HL-60 (cell line): Measurements from ENCODE around the gene NUCKS1.

ENCODE experiments used
- DNase-seq, 2 experiments: peaks; one replicate each; pipeline ENCODE4 v3.0.0-alpha.2; 2010 to 2020; ENCODE audit warnings: low read depth in 1 of 2, low spot score in 1 of 2
- H3K27ac ChIP-seq: fragments of 250-450 bp; sonication (Bioruptor Pico); replicated peaks from 2 replicates; pipeline ENCODE4 v1.5.1; 2020; ENCODE audit warnings: mild to moderate bottlenecking, moderate library complexity
- H3K27me3 ChIP-seq: fragments of 250-450 bp; sonication (Bioruptor Pico); 2 replicates; pipeline ENCODE4 v1.5.1; 2021; ENCODE audit warnings: mild to moderate bottlenecking, moderate library complexity; ENCODE audit not compliant: insufficient read depth, poor library complexity, severe bottlenecking
- H3K4me3 ChIP-seq: replicated peaks from 2 replicates; pipeline ENCODE4 v1.5.1; 2011; ENCODE audit warnings: mild to moderate bottlenecking, control low read depth, low read length; ENCODE audit not compliant: insufficient read depth
- GABPA ChIP-seq: IDR thresholded peaks from 2 replicates; pipeline ENCODE4 v1.6.1; 2012; ENCODE audit warnings: low read depth
- POLR2AphosphoS5 ChIP-seq: IDR thresholded peaks from 2 replicates; pipeline ENCODE4 v1.6.1; 2012; ENCODE audit warnings: low read depth
- SPI1 ChIP-seq: IDR thresholded peaks from 2 replicates; pipeline ENCODE4 v1.6.1; 2012; ENCODE audit warnings: low read depth, mild to moderate bottlenecking, borderline replicate concordance
- TF ChIP-seq, protein P1 (sequence below): IDR thresholded peaks from 2 replicates; pipeline ENCODE4 v1.6.1; 2012; ENCODE audit warnings: low read depth; ENCODE audit not compliant: insufficient replicate concordance
- TF ChIP-seq, protein P2 (sequence below): IDR thresholded peaks from one replicate; pipeline ENCODE4 v1.5.1; 2011; ENCODE audit warnings: low read length, control low read depth, inconsistent platforms; ENCODE audit not compliant: insufficient read depth

The NUCKS1 gene

DNA sequence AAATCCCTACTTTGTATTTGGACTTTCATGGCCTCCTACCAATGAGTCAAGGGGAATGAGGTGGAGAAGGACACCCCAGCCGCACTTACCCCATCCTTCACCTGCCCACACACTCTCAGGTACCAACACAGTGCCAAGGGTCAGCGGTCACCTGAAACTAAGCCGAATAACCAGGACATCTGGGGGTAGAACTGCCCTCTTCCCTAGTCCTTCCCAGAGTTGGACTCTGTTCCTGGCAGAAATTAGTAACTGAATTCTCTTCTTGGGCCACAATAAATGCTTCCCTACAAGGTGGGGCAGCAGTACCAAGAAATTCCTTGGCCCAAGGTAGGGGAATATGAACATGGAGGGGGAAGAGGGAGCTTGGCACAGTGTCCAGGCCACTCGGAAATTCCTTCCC, 77.0 kb downstream of the NUCKS1 start:
- no peak overlapping the region for H3K4me3 ChIP-seq
- DNase-seq = no peak
- peaks cover 3% of the 10 kb centered on the region for H3K27me3 ChIP-seq
- no peak overlapping the region for H3K27ac ChIP-seq
- TF ChIP-seq, protein P1, sequence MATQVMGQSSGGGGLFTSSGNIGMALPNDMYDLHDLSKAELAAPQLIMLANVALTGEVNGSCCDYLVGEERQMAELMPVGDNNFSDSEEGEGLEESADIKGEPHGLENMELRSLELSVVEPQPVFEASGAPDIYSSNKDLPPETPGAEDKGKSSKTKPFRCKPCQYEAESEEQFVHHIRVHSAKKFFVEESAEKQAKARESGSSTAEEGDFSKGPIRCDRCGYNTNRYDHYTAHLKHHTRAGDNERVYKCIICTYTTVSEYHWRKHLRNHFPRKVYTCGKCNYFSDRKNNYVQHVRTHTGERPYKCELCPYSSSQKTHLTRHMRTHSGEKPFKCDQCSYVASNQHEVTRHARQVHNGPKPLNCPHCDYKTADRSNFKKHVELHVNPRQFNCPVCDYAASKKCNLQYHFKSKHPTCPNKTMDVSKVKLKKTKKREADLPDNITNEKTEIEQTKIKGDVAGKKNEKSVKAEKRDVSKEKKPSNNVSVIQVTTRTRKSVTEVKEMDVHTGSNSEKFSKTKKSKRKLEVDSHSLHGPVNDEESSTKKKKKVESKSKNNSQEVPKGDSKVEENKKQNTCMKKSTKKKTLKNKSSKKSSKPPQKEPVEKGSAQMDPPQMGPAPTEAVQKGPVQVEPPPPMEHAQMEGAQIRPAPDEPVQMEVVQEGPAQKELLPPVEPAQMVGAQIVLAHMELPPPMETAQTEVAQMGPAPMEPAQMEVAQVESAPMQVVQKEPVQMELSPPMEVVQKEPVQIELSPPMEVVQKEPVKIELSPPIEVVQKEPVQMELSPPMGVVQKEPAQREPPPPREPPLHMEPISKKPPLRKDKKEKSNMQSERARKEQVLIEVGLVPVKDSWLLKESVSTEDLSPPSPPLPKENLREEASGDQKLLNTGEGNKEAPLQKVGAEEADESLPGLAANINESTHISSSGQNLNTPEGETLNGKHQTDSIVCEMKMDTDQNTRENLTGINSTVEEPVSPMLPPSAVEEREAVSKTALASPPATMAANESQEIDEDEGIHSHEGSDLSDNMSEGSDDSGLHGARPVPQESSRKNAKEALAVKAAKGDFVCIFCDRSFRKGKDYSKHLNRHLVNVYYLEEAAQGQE = no peak
- TF ChIP-seq POLR2AphosphoS5 = no peak
- no peak for TF ChIP-seq SPI1

DNA sequence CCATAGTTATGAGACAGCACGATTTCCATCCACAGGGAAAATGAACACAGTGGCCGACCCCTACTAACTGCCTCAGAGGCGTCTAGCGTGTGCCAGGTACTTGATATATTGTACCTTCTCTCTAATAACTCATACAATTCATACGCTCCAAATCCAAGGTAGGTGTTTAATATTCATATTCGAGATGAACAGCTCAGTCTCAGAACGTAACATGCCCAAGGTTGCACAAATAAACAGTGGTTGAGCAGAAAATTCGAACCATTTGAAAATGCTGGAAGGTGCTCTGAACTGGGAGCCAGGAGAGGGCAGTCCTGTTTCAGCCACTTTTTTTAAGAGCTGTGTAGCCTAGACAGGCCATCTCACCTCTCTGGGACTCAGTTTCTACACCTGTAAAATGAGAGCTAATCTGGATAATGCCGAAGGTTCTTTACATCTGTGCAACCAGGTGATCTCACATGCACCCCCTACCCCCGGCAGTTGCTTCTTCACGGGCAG, 77.5 kb downstream of the NUCKS1 start:
- Histone ChIP-seq H3K27ac (no peak overlapping the region), H3K4me3 (no peak overlapping the region), H3K27me3 (peaks cover 3% of the 10 kb centered on the region)
- DNase-seq = no peak
- TF ChIP-seq SPI1 (no peak), GABPA (no peak), POLR2AphosphoS5 (no peak)
- TF ChIP-seq, protein P1 = no peak
- TF ChIP-seq, protein P2, sequence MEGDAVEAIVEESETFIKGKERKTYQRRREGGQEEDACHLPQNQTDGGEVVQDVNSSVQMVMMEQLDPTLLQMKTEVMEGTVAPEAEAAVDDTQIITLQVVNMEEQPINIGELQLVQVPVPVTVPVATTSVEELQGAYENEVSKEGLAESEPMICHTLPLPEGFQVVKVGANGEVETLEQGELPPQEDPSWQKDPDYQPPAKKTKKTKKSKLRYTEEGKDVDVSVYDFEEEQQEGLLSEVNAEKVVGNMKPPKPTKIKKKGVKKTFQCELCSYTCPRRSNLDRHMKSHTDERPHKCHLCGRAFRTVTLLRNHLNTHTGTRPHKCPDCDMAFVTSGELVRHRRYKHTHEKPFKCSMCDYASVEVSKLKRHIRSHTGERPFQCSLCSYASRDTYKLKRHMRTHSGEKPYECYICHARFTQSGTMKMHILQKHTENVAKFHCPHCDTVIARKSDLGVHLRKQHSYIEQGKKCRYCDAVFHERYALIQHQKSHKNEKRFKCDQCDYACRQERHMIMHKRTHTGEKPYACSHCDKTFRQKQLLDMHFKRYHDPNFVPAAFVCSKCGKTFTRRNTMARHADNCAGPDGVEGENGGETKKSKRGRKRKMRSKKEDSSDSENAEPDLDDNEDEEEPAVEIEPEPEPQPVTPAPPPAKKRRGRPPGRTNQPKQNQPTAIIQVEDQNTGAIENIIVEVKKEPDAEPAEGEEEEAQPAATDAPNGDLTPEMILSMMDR = no peak

GRCh38 chr1:205670611-205671430, 79.2 kb downstream of the NUCKS1 start:
- Histone ChIP-seq H3K27me3 (peaks cover 3% of the 10 kb centered on the region), H3K27ac (no peak overlapping the region), H3K4me3 (no peak overlapping the region)
- TF ChIP-seq GABPA = no peak
- TF ChIP-seq POLR2AphosphoS5 = no peak
- TF ChIP-seq SPI1 = no peak
- TF ChIP-seq, protein P1 = no peak
- TF ChIP-seq, protein P2 = no peak
- DNase-seq = no peak
